Stimulated activated naive CD8-positive, alpha-beta T cell treated with anti-CD3 and anti-CD28 coated beads, Interleukin-15, amount 100 ng/mL, for 72 hours (primary cell): Measurements from ENCODE around the gene LARGE1.

Source experiments
- ATAC-seq: fragments of 150-1000 bp; cut with Tn5 transposase; 2 replicates; pipeline ENCODE4 v1.10.0; 2021; ENCODE audit warnings: mild to moderate bottlenecking, moderate library complexity
- DNase-seq, 2 donors: peaks; one replicate each; pipeline ENCODE4 v3.0.0; 2021 to 2022
- H3K27ac Mint-ChIP-seq, 2 donors: one replicate each; pipeline ENCODE4 v1.8.0; 2022; ENCODE audit warnings: mild to moderate bottlenecking in 2 of 2, mixed read lengths in 2 of 2, moderate library complexity in 2 of 2
- H3K27me3 Mint-ChIP-seq: one replicate; pipeline ENCODE4 v1.8.0; 2022; ENCODE audit warnings: mixed read lengths
- H3K4me1 Mint-ChIP-seq: one replicate; pipeline ENCODE4 v1.8.0; 2022; ENCODE audit warnings: mild to moderate bottlenecking, mixed read lengths
- H3K4me3 Mint-ChIP-seq, 2 donors: one replicate each; pipeline ENCODE4 v1.8.0; 2022; ENCODE audit warnings: mild to moderate bottlenecking in 2 of 2, mixed read lengths in 2 of 2, moderate library complexity in 1 of 2
- H3K9me3 Mint-ChIP-seq, 2 donors: one replicate each; pipeline ENCODE4 v1.8.0; 2022; ENCODE audit warnings: mixed read lengths in 2 of 2

Gene LARGE1

DNA sequence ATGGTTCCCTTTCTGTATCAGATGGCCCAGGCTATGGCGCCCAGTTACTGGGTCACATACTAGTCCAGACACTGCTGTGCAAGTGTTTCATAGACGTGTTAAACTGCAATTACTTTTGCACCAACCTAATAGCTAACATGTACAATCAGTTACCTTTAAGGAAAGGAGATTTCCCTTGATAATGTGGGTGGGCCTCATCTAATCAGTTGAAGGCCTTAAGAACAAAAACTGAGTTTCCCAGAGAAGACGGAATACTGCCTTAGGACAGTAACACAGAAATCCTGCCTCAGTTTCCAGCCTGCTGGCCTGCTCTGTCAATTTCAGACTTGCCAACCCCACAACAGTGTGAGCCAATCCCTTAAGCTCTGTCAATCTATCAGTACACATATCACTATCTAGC lies 632.2 kb downstream of the LARGE1 start:
- Mint-ChIP-seq H3K4me1 (no peaks in the 10 kb centered on the region), H3K27ac (no peak overlapping the region), H3K27me3 (peaks cover 8% of the 10 kb centered on the region), H3K9me3 (peaks cover 0 to 7% of the 10 kb centered on the region in 2 donors), H3K4me3 (no peak overlapping the region)
- ATAC-seq (no peak), DNase-seq (no peak)

GRCh38 chr22:33275073-33275443 lies 645.2 kb downstream of the LARGE1 start:
- Mint-ChIP-seq H3K9me3 (no peaks in the 10 kb centered on the region), H3K27me3 (no peaks in the 10 kb centered on the region), H3K4me1 (no peaks in the 10 kb centered on the region), H3K27ac (peak overlapping the region in 1 of 2 donors; percentile 21), H3K4me3 (no peak overlapping the region)
- DNase-seq (no peak), ATAC-seq (no peak)

GRCh38 chr22:33274214-33275072 lies 645.8 kb downstream of the LARGE1 start:
- H3K27ac Mint-ChIP-seq = peak overlapping the region in 1 of 2 donors; percentile 32
- no peak overlapping the region for H3K4me3 Mint-ChIP-seq
- DNase-seq (peak; percentile 2 to 9), ATAC-seq (no peak)
- H3K27me3 Mint-ChIP-seq = no peaks in the 10 kb centered on the region
- H3K9me3 Mint-ChIP-seq = no peaks in the 10 kb centered on the region
- no peaks in the 10 kb centered on the region for H3K4me1 Mint-ChIP-seq

DNA sequence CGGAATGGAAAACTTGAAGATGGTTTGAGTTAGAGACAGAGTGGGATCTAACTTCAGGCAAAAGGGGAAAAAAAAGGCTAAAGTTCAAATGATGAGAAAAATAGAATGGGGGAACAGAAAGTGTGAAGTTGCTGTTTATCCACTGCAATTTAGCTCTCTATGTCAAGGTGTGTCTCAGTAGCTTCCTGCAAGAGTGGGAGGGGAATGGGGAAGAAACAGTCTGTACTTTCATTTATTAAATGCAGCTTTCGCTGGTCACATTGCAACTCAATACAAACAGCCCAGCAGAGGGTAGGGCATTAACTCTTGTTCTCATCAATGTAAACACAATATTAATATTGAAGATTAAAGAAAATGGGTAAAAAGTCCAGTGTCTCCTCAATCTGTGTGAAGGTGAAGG lies 647.4 kb downstream of the LARGE1 start:
- Mint-ChIP-seq H3K9me3 (no peaks in the 10 kb centered on the region), H3K27me3 (no peaks in the 10 kb centered on the region), H3K4me3 (no peak overlapping the region), H3K27ac (no peak overlapping the region), H3K4me1 (no peaks in the 10 kb centered on the region)
- ATAC-seq = no peak
- DNase-seq = no peak

DNA sequence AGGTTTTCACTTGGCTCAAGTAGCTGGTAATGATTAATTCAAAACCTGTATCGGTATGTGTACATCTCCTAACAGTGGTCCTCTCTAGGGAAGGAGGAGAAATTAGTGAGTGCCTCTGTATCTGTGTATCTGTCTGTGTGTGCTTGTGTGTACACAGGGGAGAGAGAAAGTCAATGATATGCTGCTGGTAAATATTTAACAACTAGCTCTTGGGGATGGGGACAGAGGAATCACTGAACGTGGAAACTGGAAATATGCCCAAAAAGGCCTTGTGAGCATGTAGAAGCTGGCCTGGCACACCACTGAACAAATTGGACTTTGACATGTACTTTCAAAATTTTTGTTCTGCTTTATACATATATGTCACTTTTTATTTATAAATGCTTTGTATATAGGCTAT lies 648.1 kb downstream of the LARGE1 start:
- Mint-ChIP-seq H3K4me1 (no peaks in the 10 kb centered on the region), H3K9me3 (no peaks in the 10 kb centered on the region), H3K4me3 (no peak overlapping the region), H3K27ac (no peak overlapping the region), H3K27me3 (no peaks in the 10 kb centered on the region)
- ATAC-seq (no peak), DNase-seq (no peak)

- Mint-ChIP-seq H3K4me1 (no peaks in the 10 kb centered on the region), H3K9me3 (no peaks in the 10 kb centered on the region), H3K27me3 (no peaks in the 10 kb centered on the region), H3K4me3 (no peak overlapping the region), H3K27ac (no peak overlapping the region)
- DNase-seq (no peak), ATAC-seq (no peak)
Measured at GRCh38 chr22:33271390-33272161, 648.7 kb downstream of the LARGE1 start.

- Mint-ChIP-seq H3K27me3 (no peaks in the 10 kb centered on the region), H3K27ac (no peak overlapping the region), H3K4me3 (no peak overlapping the region), H3K9me3 (no peaks in the 10 kb centered on the region), H3K4me1 (no peaks in the 10 kb centered on the region)
- DNase-seq (no peak), ATAC-seq (no peak)
Measured at GRCh38 chr22:33270596-33270995, 649.7 kb downstream of the LARGE1 start.

DNA sequence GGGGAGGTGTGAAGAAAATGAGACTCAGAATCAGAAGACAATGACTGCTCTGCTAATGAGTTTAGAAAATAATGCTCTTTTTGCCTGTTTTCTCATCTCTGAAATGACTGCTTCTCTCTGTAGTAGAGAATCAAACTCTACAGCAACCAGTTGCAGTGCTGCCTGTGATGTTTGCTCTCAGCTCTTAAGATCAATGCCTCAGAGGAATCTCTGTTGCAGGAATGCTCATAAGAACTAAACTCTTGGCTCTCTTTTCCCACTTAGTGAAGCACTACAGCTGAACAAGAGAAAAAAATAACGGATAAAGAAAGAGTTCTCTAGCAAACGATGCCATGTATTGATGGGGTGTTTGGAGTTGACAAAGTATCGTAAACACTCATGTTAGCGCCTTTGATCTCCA lies 658.6 kb downstream of the LARGE1 start:
- no peak for DNase-seq
- H3K9me3 Mint-ChIP-seq = peaks cover 0 to 9% of the 10 kb centered on the region in 2 donors
- no peak overlapping the region for H3K4me3 Mint-ChIP-seq
- no peak overlapping the region for H3K27ac Mint-ChIP-seq
- no peak for ATAC-seq
- no peaks in the 10 kb centered on the region for H3K4me1 Mint-ChIP-seq
- peaks cover 17% of the 10 kb centered on the region for H3K27me3 Mint-ChIP-seq

- no peak for ATAC-seq
- peaks cover 17% of the 10 kb centered on the region for H3K27me3 Mint-ChIP-seq
Measured at GRCh38 chr22:33260498-33260897, 659.8 kb downstream of the LARGE1 start.

DNA sequence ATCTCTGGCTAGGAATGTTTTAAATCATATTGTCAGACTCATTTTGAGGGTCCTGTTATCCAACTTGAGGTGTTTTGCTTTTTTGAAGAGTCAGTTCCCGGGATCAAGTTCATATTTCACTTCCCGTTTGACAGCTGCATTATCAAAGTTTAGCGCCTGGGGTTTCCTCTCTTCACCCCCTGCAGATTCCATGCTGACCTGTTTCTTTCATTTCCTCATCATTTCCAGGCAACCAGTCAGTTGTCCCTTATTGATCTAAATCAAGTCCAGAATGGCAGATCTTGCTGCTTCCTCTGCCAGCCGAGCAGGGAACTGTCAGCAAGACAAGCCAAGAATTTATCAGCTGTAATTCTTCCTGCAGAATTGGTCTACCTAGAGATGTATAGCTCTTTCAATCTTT lies 664.5 kb downstream of the LARGE1 start:
- no peaks in the 10 kb centered on the region for H3K4me1 Mint-ChIP-seq
- DNase-seq = no peak
- H3K27ac Mint-ChIP-seq = no peak overlapping the region

More at GRCh38 chr22:33260498-33260897, 659.8 kb downstream of the LARGE1 start:
- Mint-ChIP-seq H3K9me3 (peaks cover 0 to 9% of the 10 kb centered on the region in 2 donors), H3K27ac (no peak overlapping the region), H3K4me1 (no peaks in the 10 kb centered on the region), H3K4me3 (no peak overlapping the region)
- DNase-seq = no peak

DNA sequence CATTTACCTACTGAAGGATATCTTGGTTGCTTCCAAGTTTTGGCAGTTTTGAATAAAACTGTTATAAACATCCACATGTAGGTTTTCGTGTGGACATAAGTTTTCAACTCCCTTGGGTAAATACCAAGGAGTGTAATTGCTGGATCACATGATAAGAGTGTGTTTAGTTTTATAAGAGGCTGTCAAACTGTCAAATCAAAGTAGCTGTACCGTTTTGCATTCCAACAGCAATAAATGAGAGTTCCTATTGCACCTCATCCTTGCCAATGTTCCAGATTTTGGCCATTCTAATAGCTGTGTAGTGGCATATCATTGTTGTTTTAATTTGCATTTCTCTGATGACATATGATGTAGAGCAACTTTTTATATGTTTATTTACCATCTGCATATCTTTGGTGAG lies 671.3 kb downstream of the LARGE1 start:
- no peak for ATAC-seq
- Mint-ChIP-seq H3K27ac (no peak overlapping the region), H3K27me3 (peaks cover 29% of the 10 kb centered on the region), H3K4me3 (no peak overlapping the region), H3K4me1 (no peaks in the 10 kb centered on the region), H3K9me3 (peaks cover 0 to 6% of the 10 kb centered on the region in 2 donors)
- DNase-seq = no peak

More for the DNA sequence above, 664.5 kb downstream of the LARGE1 start:
- ATAC-seq = no peak
- H3K4me3 Mint-ChIP-seq = no peak overlapping the region
- peaks cover 38% of the 10 kb centered on the region for H3K27me3 Mint-ChIP-seq
- peaks cover 0 to 9% of the 10 kb centered on the region in 2 donors for H3K9me3 Mint-ChIP-seq

- Mint-ChIP-seq H3K9me3 (peaks cover 0 to 6% of the 10 kb centered on the region in 2 donors), H3K27me3 (peaks cover 24% of the 10 kb centered on the region), H3K4me3 (no peak overlapping the region), H3K4me1 (no peaks in the 10 kb centered on the region), H3K27ac (no peak overlapping the region)
- DNase-seq (no peak), ATAC-seq (no peak)
Measured at GRCh38 chr22:33247758-33248157, 672.5 kb downstream of the LARGE1 start.

DNA sequence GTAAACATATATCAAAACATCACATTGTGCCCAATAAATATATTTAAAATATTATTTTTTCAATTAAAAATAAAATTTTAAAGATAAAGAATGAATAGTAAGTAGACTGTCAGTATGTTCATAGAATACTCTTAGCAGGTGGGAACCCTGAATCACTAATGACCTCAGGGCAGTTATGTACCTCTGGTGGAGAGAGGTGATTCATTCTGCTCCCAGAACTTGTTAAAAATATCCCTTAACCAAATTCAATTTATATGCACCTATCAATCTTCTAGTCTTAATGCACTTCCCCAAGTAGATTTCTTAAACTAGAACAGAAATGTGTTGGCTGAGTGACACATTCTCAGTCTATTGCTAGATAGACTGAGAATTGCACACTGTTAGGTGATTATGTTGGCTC lies 678.2 kb downstream of the LARGE1 start:
- DNase-seq (no peak), ATAC-seq (no peak)
- Mint-ChIP-seq H3K9me3 (no peaks in the 10 kb centered on the region), H3K4me1 (no peaks in the 10 kb centered on the region), H3K27ac (no peak overlapping the region), H3K4me3 (no peak overlapping the region), H3K27me3 (peaks cover 8% of the 10 kb centered on the region)

GRCh38 chr22:33240888-33241475 lies 679.3 kb downstream of the LARGE1 start:
- no peaks in the 10 kb centered on the region for H3K9me3 Mint-ChIP-seq
- H3K27me3 Mint-ChIP-seq = peaks cover 8% of the 10 kb centered on the region
- H3K27ac Mint-ChIP-seq = no peak overlapping the region
- no peak for DNase-seq
- ATAC-seq = no peak
- H3K4me1 Mint-ChIP-seq = no peaks in the 10 kb centered on the region
- H3K4me3 Mint-ChIP-seq = no peak overlapping the region

DNA sequence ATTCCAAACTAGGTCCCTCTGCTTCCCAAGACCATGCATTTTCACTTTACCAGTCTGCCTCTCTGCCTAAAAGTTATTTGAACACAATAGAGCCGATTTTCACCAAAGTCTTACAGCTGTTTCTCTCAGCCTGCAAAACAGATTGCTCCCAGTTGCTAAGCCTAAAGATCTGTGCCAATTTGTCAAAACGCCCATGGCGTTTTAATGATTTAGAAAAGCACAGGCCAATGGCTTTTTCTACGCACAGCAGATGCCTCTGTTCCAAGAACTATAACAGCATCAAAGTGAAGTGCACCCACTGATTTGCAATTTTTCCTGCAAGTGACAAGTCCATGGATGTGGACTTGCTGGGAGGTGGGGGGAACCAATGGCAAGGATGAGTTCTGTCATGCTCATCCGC lies 688.2 kb downstream of the LARGE1 start:
- ATAC-seq (no peak), DNase-seq (no peak)
- no peaks in the 10 kb centered on the region for H3K4me1 Mint-ChIP-seq
- no peak overlapping the region for H3K27ac Mint-ChIP-seq
- no peak overlapping the region for H3K4me3 Mint-ChIP-seq
- peaks cover 37% of the 10 kb centered on the region in 2 donors for H3K9me3 Mint-ChIP-seq
- no peaks in the 10 kb centered on the region for H3K27me3 Mint-ChIP-seq

- no peaks in the 10 kb centered on the region for H3K27me3 Mint-ChIP-seq
- H3K27ac Mint-ChIP-seq = no peak overlapping the region
- H3K4me3 Mint-ChIP-seq = no peak overlapping the region
- H3K4me1 Mint-ChIP-seq = no peaks in the 10 kb centered on the region
- ATAC-seq = no peak
- H3K9me3 Mint-ChIP-seq = peaks cover 37 to 39% of the 10 kb centered on the region in 2 donors
- no peak for DNase-seq
Measured at GRCh38 chr22:33227791-33228190, 692.5 kb downstream of the LARGE1 start.
